Spleen (tissue), 11 donors: ENCODE measurements around the gene RASA3. TPM values are rescaled to one million over a fixed set of nuclear protein-coding genes. Genes with fewer than 3 reads are reported as not detected.

Source experiments
- DNase-seq: peaks from one replicate; pipeline ENCODE4 v3.0.0-alpha.2; 2020
- H3K27ac ChIP-seq, 8 donors: fragments of 200-600 bp; sonication (generic) in 7 of 8; 1 replicate in 4 of 8; 2 replicates in 4 of 8; pipeline versions ENCODE4 v1.5.0 to v1.8.0; 2016 to 2021; ENCODE audit warnings: inconsistent platforms in 4 of 8, mild to moderate bottlenecking in 4 of 8, moderate library complexity in 1 of 8
- H3K27me3 ChIP-seq, 7 donors: fragments of 200-600 bp; sonication (generic) in 6 of 7; replicated peaks in 1 of 7; 1 replicate in 4 of 7; 2 replicates in 3 of 7; pipeline versions ENCODE4 v1.5.0 to v1.8.0; 2016 to 2021; ENCODE audit warnings: inconsistent platforms in 3 of 7, mild to moderate bottlenecking in 1 of 7
- H3K36me3 ChIP-seq, 6 donors: fragments of 200-600 bp; sonication (generic) in 5 of 6; 1 replicate in 4 of 6; 2 replicates in 2 of 6; pipeline versions ENCODE4 v1.5.0 to v1.8.0; 2016 to 2021; ENCODE audit warnings: inconsistent platforms in 2 of 6
- H3K4me1 ChIP-seq, 6 donors: fragments of 200-600 bp; sonication (generic) in 5 of 6; 1 replicate in 3 of 6; 2 replicates in 3 of 6; pipeline versions ENCODE4 v1.5.0 to v1.8.0; 2016 to 2021; ENCODE audit warnings: inconsistent platforms in 3 of 6
- H3K4me3 ChIP-seq, 8 donors: fragments of 200-600 bp; sonication (generic) in 7 of 8; 1 replicate in 4 of 8; 2 replicates in 4 of 8; pipeline versions ENCODE4 v1.5.0 to v1.8.0; 2016 to 2021; ENCODE audit warnings: inconsistent platforms in 4 of 8, mild to moderate bottlenecking in 4 of 8, moderate library complexity in 2 of 8
- H3K9me3 ChIP-seq, 8 donors: fragments of 200-600 bp; sonication (generic) in 7 of 8; 1 replicate in 4 of 8; 2 replicates in 4 of 8; pipeline versions ENCODE4 v1.5.0 to v1.8.0; 2016 to 2021; ENCODE audit warnings: inconsistent platforms in 4 of 8
- CTCF ChIP-seq, 11 experiments: fragments of 200-600 bp in 7 of 11; fragments of 450-650 bp in 4 of 11; sonication (generic) in 4 of 11; IDR thresholded peaks in 8 of 11; conservative IDR thresholded peaks in 3 of 11; 1 replicate in 7 of 11; 2 replicates in 4 of 11; pipeline versions ENCODE4 v1.4.0 to v1.8.0; 2016 to 2021; ENCODE audit warnings: antibody characterized with exemption in 11 of 11, inconsistent platforms in 4 of 11, mild to moderate bottlenecking in 1 of 11
- POLR2A ChIP-seq, 3 donors: fragments of 450-650 bp; IDR thresholded peaks; one replicate each; pipeline ENCODE4 v1.5.1; 2017; ENCODE audit warnings: antibody characterized with exemption in 3 of 3, mild to moderate bottlenecking in 1 of 3
- POLR2AphosphoS5 ChIP-seq, 3 donors: sonication (generic); formaldehyde crosslinking; IDR thresholded peaks; one replicate each; pipeline ENCODE4 v1.5.1; 2017; ENCODE audit warnings: antibody characterized with exemption in 3 of 3
- WGBS, 5 donors: extraction: QIAGEN DNeasy Blood & Tissue Kit in 3 of 5; methylation state at CpG; one replicate each; pipeline versions ENCODE4 v1.1.5 to v1.1.7; 2013 to 2018; 5-methylcytosine and 5-hydroxymethylcytosine counted together
- intact Hi-C: fragments of 100-400 bp; cut with DNase I; formaldehyde crosslinking; loops from one replicate; pipeline ENCODE4 v1.15.0; 2023; ENCODE audit warnings: low total_unique reads
- polyA plus RNA-seq, 3 donors: library from polyadenylated mRNA; stranded (reverse); fragments of 200-250 nt; gene quantifications; one replicate each; pipeline ENCODE4 v1.2.1, GENCODE V29; 2013
- total RNA-seq, 7 donors: library from RNA; depleted of rRNA in 3 of 7; stranded (reverse); fragments of >200 nt in 3 of 7; fragmentation: NEBNext Ultra II Directional in 4 of 7; extraction: Animal tissue kit (Norgen Biotek cat#: 25700) in 4 of 7; gene quantifications; one replicate each; pipeline versions ENCODE4 v1.1.0 to v1.2.1, GENCODE V29; 2016 to 2021
- donor health status: healthy with polysubstance abuse.
- donor health status: DM: no; HTN: no; CAD: no; lungs with moderate emphysema.
- donor health status: DM: no; HTN: no; CAD: no.
- donor health status: Bipolar disorder and iron deficiency.
- donor health status: healthy.
- donor health status: DM: no; HTN: no; CAD: no.
- donor health status: DM: yes; HTN: yes; CAD: no.

Gene RASA3
- total and polyA plus RNA-seq, 10 donors, result 11.7 to 52.8 (median 47.7) TPM

- Histone ChIP-seq H3K27ac (no peak overlapping the region), H3K36me3 (peaks cover 0 to 70% (median 57%) of the 10 kb centered on the region in 6 donors), H3K27me3 (no peaks in the 10 kb centered on the region), H3K4me1 (no peaks in the 10 kb centered on the region), H3K4me3 (no peak overlapping the region), H3K9me3 (no peaks in the 10 kb centered on the region)
- TF ChIP-seq CTCF (IDR thresholded peaks at IDR 0.05 in 8 of 11, conservative IDR thresholded peaks at IDR 0.05 in 3 of 11) (no peak), POLR2A (IDR thresholded peaks at IDR 0.05) (no peak), POLR2AphosphoS5 (IDR thresholded peaks at IDR 0.05) (no peak)
- intact Hi-C loops, result no loop called here
- WGBS, 5 donors, result 83 to 90% (median 89%) methylated on average over 31 to 37 of the region's 37 CpGs
- DNase-seq, result no peak
Observed at GRCh38 chr13:114010401-114011101, 121.9 kb downstream of the RASA3 start.

GRCh38 chr13:114009590-114010400 lies 122.6 kb downstream of the RASA3 start:
- H3K27me3 ChIP-seq, result no peaks in the 10 kb centered on the region
- no peaks in the 10 kb centered on the region for H3K4me1 ChIP-seq
- intact Hi-C loops, result no loop called here
- H3K36me3 ChIP-seq, result peaks cover 0 to 70% (median 50%) of the 10 kb centered on the region in 6 donors
- 93 to 96% (median 94%) methylated on average over 29 to 31 of the region's 31 CpGs for WGBS, 5 donors
- H3K27ac ChIP-seq, result no peak overlapping the region
- DNase-seq, result peak; percentile 61
- no peak overlapping the region for H3K4me3 ChIP-seq
- no peaks in the 10 kb centered on the region for H3K9me3 ChIP-seq
- TF ChIP-seq POLR2A (IDR thresholded peaks at IDR 0.05), result no peak
- no peak for TF ChIP-seq CTCF (IDR thresholded peaks at IDR 0.05 in 8 of 11, conservative IDR thresholded peaks at IDR 0.05 in 3 of 11)
- peak in 1 of 3 donors; percentile 14 for TF ChIP-seq POLR2AphosphoS5 (IDR thresholded peaks at IDR 0.05)

- TF ChIP-seq POLR2A (IDR thresholded peaks at IDR 0.05) (no peak), POLR2AphosphoS5 (IDR thresholded peaks at IDR 0.05) (peak in 1 of 3 donors; percentile 30)
Observed at GRCh38 chr13:114008964-114009589, 123.3 kb downstream of the RASA3 start.

GRCh38 chr13:114007566-114007965 lies 124.9 kb downstream of the RASA3 start:
- H3K9me3 ChIP-seq, result no peaks in the 10 kb centered on the region
- TF ChIP-seq CTCF (IDR thresholded peaks at IDR 0.05 in 8 of 11, conservative IDR thresholded peaks at IDR 0.05 in 3 of 11), result no peak
- peak in 1 of 3 donors; percentile 28 for TF ChIP-seq POLR2AphosphoS5 (IDR thresholded peaks at IDR 0.05)
- DNase-seq, result peak; percentile 34
- no peak overlapping the region for H3K4me3 ChIP-seq
- H3K27ac ChIP-seq, result no peak overlapping the region
- H3K27me3 ChIP-seq, result no peaks in the 10 kb centered on the region
- intact Hi-C loops, result no loop called here
- peaks cover 0 to 74% (median 40%) of the 10 kb centered on the region in 6 donors for H3K36me3 ChIP-seq
- WGBS, 5 donors, result 90 to 97% (median 95%) methylated on average over 11 to 12 of the region's 12 CpGs
- no peaks in the 10 kb centered on the region for H3K4me1 ChIP-seq

More at GRCh38 chr13:114008964-114009589, 123.3 kb downstream of the RASA3 start:
- Histone ChIP-seq H3K27ac (no peak overlapping the region), H3K36me3 (peaks cover 0 to 69% (median 42%) of the 10 kb centered on the region in 6 donors), H3K4me1 (no peaks in the 10 kb centered on the region), H3K27me3 (no peaks in the 10 kb centered on the region), H3K9me3 (no peaks in the 10 kb centered on the region), H3K4me3 (no peak overlapping the region)
- 84 to 94% (median 91%) methylated on average over 22 to 33 of the region's 33 CpGs for WGBS, 5 donors
- intact Hi-C loops, result no loop called here
- peak; percentile 54 for DNase-seq
